Natural killer cell (primary cell): Measurements from ENCODE around the gene RANBP1. TPM values are rescaled to one million over a fixed set of nuclear protein-coding genes. Genes with fewer than 3 reads are reported as not detected.

Source experiments
- ATAC-seq, 3 donors: fragments of 150-1000 bp in 2 of 3; fragments of 200-7000 bp in 1 of 3; cut with Tn5 transposase; 1 replicate in 1 of 3; 2 replicates in 2 of 3; pipeline ENCODE4 v1.10.0; 2021; ENCODE audit warnings: mild to moderate bottlenecking in 2 of 3, moderate library complexity in 2 of 3
- DNase-seq, 2 donors: peaks; one replicate each; pipeline versions ENCODE4 v3.0.0 to v3.0.0-alpha.2; 2013 to 2021; ENCODE audit warnings: mixed read lengths in 1 of 2
- H3K27ac ChIP-seq: one replicate; pipeline ENCODE4 v1.5.1; 2013; ENCODE audit warnings: mild to moderate bottlenecking, low read length
- H3K27me3 ChIP-seq: one replicate; pipeline ENCODE4 v1.6.1; 2013; ENCODE audit warnings: low read length; ENCODE audit not compliant: control insufficient read depth, insufficient read depth
- H3K36me3 ChIP-seq: one replicate; pipeline ENCODE4 v1.6.1; 2013; ENCODE audit warnings: low read length; ENCODE audit not compliant: control insufficient read depth, insufficient read depth
- H3K4me1 ChIP-seq: one replicate; pipeline ENCODE4 v1.6.1; 2013; ENCODE audit warnings: low read length; ENCODE audit not compliant: control insufficient read depth, insufficient read depth
- H3K4me3 ChIP-seq: one replicate; pipeline ENCODE4 v1.5.1; 2013; ENCODE audit warnings: low read length
- H3K9me3 ChIP-seq: one replicate; pipeline ENCODE4 v1.6.1; 2013; ENCODE audit warnings: low read length; ENCODE audit not compliant: control insufficient read depth, insufficient read depth
- H3K27ac Mint-ChIP-seq, 2 donors: one replicate each; pipeline ENCODE4 v1.8.0; 2022; ENCODE audit warnings: mild to moderate bottlenecking in 2 of 2, mixed read lengths in 2 of 2, moderate library complexity in 1 of 2
- H3K27me3 Mint-ChIP-seq, 2 donors: one replicate each; pipeline ENCODE4 v1.8.0; 2022; ENCODE audit warnings: low read depth in 2 of 2, mixed read lengths in 2 of 2
- H3K36me3 Mint-ChIP-seq: one replicate; pipeline ENCODE4 v1.8.0; 2022; ENCODE audit warnings: mixed read lengths
- H3K4me1 Mint-ChIP-seq, 2 donors: one replicate each; pipeline ENCODE4 v1.8.0; 2022; ENCODE audit warnings: mixed read lengths in 2 of 2
- H3K4me3 Mint-ChIP-seq: one replicate; pipeline ENCODE4 v1.8.0; 2022; ENCODE audit warnings: mild to moderate bottlenecking, moderate library complexity, mixed read lengths
- H3K9me3 Mint-ChIP-seq, 2 donors: one replicate each; pipeline ENCODE4 v1.8.0; 2022; ENCODE audit warnings: mixed read lengths in 2 of 2
- CTCF ChIP-seq: fragments of 200-600 bp; IDR thresholded peaks from one replicate; pipeline ENCODE4 v1.8.0; 2022; ENCODE audit warnings: antibody characterized with exemption
- WGBS: methylation state at CpG from one replicate; pipeline ENCODE4 v1.1.7; 2013; ENCODE audit warnings: missing lambda C conversion rate; ENCODE audit not compliant: insufficient coverage; 5-methylcytosine and 5-hydroxymethylcytosine counted together
- intact Hi-C: fragments of 100-400 bp; cut with micrococcal nuclease; formaldehyde crosslinking; loops from one replicate; pipeline ENCODE4 v1.14.2; 2022
- total RNA-seq, 4 donors: library from RNA; stranded (reverse); fragments of 120-200 nt in 1 of 4; gene quantifications; one replicate each; pipeline versions ENCODE4 v1.2.3 to v1.2.4, GENCODE V29; 2013 to 2022

RANBP1 gene
- total RNA-seq, 3 donors from 2014 or later (not counting 1 experiment from before 2014, with no cell fraction given): 54.0 to 61.0 (median 56.3) TPM

- no peak for DNase-seq
- WGBS: 95% methylated on average over 15 of the region's 15 CpGs
- Mint-ChIP-seq H3K27me3 (no peaks in the 10 kb centered on the region), H3K4me1 (peaks cover 14 to 29% of the 10 kb centered on the region in 2 donors), H3K4me3 (no peak overlapping the region), H3K9me3 (peaks cover 0 to 2% of the 10 kb centered on the region in 2 donors), H3K36me3 (no peaks in the 10 kb centered on the region), H3K27ac (no peak overlapping the region)
- H3K36me3 ChIP-seq: peaks cover 19% of the 10 kb centered on the region
- H3K4me3 ChIP-seq: no peak overlapping the region
- no peak overlapping the region for H3K27ac ChIP-seq
- intact Hi-C loops: loop anchor here (5.0 kb wide), 1 partner anchor 155 kb away; no protein-coding TSS in a partner anchor
- no peaks in the 10 kb centered on the region for H3K27me3 ChIP-seq
- H3K9me3 ChIP-seq: no peaks in the 10 kb centered on the region
- H3K4me1 ChIP-seq: peaks cover 35% of the 10 kb centered on the region
- TF ChIP-seq CTCF: no peak
- ATAC-seq: no peak
These were observed 11.5 kb downstream of the RANBP1 start for GRCh38 chr22:20127318-20127868.

- H3K27ac ChIP-seq: no peak overlapping the region
- no peaks in the 10 kb centered on the region for H3K36me3 Mint-ChIP-seq
- ATAC-seq (no peak), DNase-seq (no peak)
- peaks cover 19% of the 10 kb centered on the region for H3K36me3 ChIP-seq
- H3K4me3 ChIP-seq: no peak overlapping the region
- H3K9me3 ChIP-seq: no peaks in the 10 kb centered on the region
- no peak overlapping the region for H3K27ac Mint-ChIP-seq
- H3K9me3 Mint-ChIP-seq: no peaks in the 10 kb centered on the region
- H3K4me1 Mint-ChIP-seq: peaks cover 12 to 27% of the 10 kb centered on the region in 2 donors
- H3K27me3 Mint-ChIP-seq: no peaks in the 10 kb centered on the region
- intact Hi-C loops: loop anchor here (5.0 kb wide), 1 partner anchor 156 kb away; no protein-coding TSS in a partner anchor
- no peak overlapping the region for H3K4me3 Mint-ChIP-seq
- H3K27me3 ChIP-seq: no peaks in the 10 kb centered on the region
- peaks cover 35% of the 10 kb centered on the region for H3K4me1 ChIP-seq
- TF ChIP-seq CTCF: no peak
- WGBS: 93% methylated on average over 17 of the region's 17 CpGs
These were observed 12.1 kb downstream of the RANBP1 start for GRCh38 chr22:20127869-20128618.

- no peaks in the 10 kb centered on the region for H3K36me3 Mint-ChIP-seq
- no peaks in the 10 kb centered on the region for H3K27me3 Mint-ChIP-seq
- peaks cover 19% of the 10 kb centered on the region for H3K36me3 ChIP-seq
- no peak overlapping the region for H3K27ac ChIP-seq
- no peak for TF ChIP-seq CTCF
- H3K27me3 ChIP-seq: no peaks in the 10 kb centered on the region
- H3K4me3 Mint-ChIP-seq: no peak overlapping the region
- H3K9me3 ChIP-seq: no peaks in the 10 kb centered on the region
- peaks cover 36% of the 10 kb centered on the region for H3K4me1 ChIP-seq
- no peak overlapping the region for H3K4me3 ChIP-seq
- H3K4me1 Mint-ChIP-seq: peaks cover 7 to 27% of the 10 kb centered on the region in 2 donors
- ATAC-seq: no peak
- no peaks in the 10 kb centered on the region for H3K9me3 Mint-ChIP-seq
- WGBS: 81% methylated on average over 2 of the region's 2 CpGs
- no peak for DNase-seq
- no peak overlapping the region for H3K27ac Mint-ChIP-seq
- intact Hi-C loops: loop anchor here (5.0 kb wide), 1 partner anchor 156 kb away; no protein-coding TSS in a partner anchor
These were observed 12.7 kb downstream of the RANBP1 start for GRCh38 chr22:20128619-20128901.
